SK-MEL-5 (cell line): ENCODE results near the gene ADAMTS5. TPM values are rescaled to one million over a fixed set of nuclear protein-coding genes. Genes with fewer than 3 reads are reported as not detected.
A peak's percentile ranks its signal among the peaks of the same experiment; 100 is the strongest.

Experiments used
- DNase-seq: peaks from one replicate; pipeline ENCODE4 v3.0.0-alpha.2; 2016; ENCODE audit warnings: low read depth, low spot score
- in situ Hi-C: cut with HindIII; loops from 2 replicates; pipeline ENCODE4 v1.10.0; 2016; ENCODE audit warnings: low sequenced_read_pairs, high pct_unique_total_duplicates, low pct_unique_long_range_greater_than_20kb
- polyA plus RNA-seq, 2 experiments: library from polyadenylated mRNA; depleted of rRNA; stranded (reverse); fragments of >200 nt; gene quantifications; 2 replicates each; pipeline ENCODE4 v1.2.3, GENCODE V29; 2015
- total RNA-seq: library from RNA; depleted of rRNA; stranded (reverse); fragments of >200 nt; shearing (Covaris generic); gene quantifications from 2 replicates; pipeline ENCODE4 v1.2.3, GENCODE V29; 2014; rRNA removed

Gene ADAMTS5
- 0.03 and 0.05 TPM in 2 replicates for total RNA-seq
- 0.02 and 0.16 TPM in 2 replicates for polyA plus RNA-seq (2015; cell fraction: cytosol; rRNA removed)
- polyA plus RNA-seq (2015; cell fraction: nucleus; rRNA removed) = 0.16 and 0.34 TPM in 2 replicates

GRCh38 chr21:26967062-26967913 is at the start of gene ADAMTS5:
Gene ADAMTS5, minus strand, starts transcription at chr21:26967088. Its CDS starts 697 bp downstream, at chr21:26966391.
- no peak for DNase-seq

GRCh38 chr21:27001526-27001925 is 34.6 kb upstream of the ADAMTS5 start:
- in situ Hi-C loops = no loop called here
- DNase-seq = no peak

More at GRCh38 chr21:26967062-26967913, at the start of gene ADAMTS5:
- in situ Hi-C loops = no loop called here

GRCh38 chr21:26983576-26983975 is 16.7 kb upstream of the ADAMTS5 start:
- no peak for DNase-seq
- in situ Hi-C loops = no loop called here

- DNase-seq = no peak
Measured at GRCh38 chr21:26982767-26983166, 15.9 kb upstream of the ADAMTS5 start.

GRCh38 chr21:26977746-26978145 is 10.9 kb upstream of the ADAMTS5 start:
- no peak for DNase-seq
- in situ Hi-C loops = no loop called here

More at GRCh38 chr21:26982767-26983166, 15.9 kb upstream of the ADAMTS5 start:
- in situ Hi-C loops = no loop called here

- DNase-seq = no peak
- in situ Hi-C loops = no loop called here
Measured at GRCh38 chr21:26973226-26973625, 6.3 kb upstream of the ADAMTS5 start.

GRCh38 chr21:26972192-26972591 is 5.3 kb upstream of the ADAMTS5 start:
- in situ Hi-C loops = no loop called here
- no peak for DNase-seq

GRCh38 chr21:26969971-26970725 is 3.3 kb upstream of the ADAMTS5 start:
- DNase-seq = no peak
- in situ Hi-C loops = no loop called here

GRCh38 chr21:26966649-26967061 is 233 bp downstream of the ADAMTS5 start:
- peak; percentile 5 for DNase-seq
- in situ Hi-C loops = no loop called here

GRCh38 chr21:26965907-26966581 is 844 bp downstream of the ADAMTS5 start:
- in situ Hi-C loops = no loop called here
- DNase-seq = no peak

- in situ Hi-C loops = no loop called here
- DNase-seq = no peak
Measured at GRCh38 chr21:26965040-26965906, 1.6 kb downstream of the ADAMTS5 start.

GRCh38 chr21:26964170-26964778 is 2.6 kb downstream of the ADAMTS5 start:
- in situ Hi-C loops = no loop called here
- no peak for DNase-seq

GRCh38 chr21:26962621-26963181 is 4.2 kb downstream of the ADAMTS5 start:
- in situ Hi-C loops = no loop called here
- no peak for DNase-seq

GRCh38 chr21:26961698-26962097 is 5.2 kb downstream of the ADAMTS5 start:
- DNase-seq = peak; percentile 34
- in situ Hi-C loops = no loop called here

- in situ Hi-C loops = no loop called here
- peak; percentile 46 for DNase-seq
Measured at GRCh38 chr21:26958788-26959187, 8.1 kb downstream of the ADAMTS5 start.

GRCh38 chr21:26956813-26957212 is 10.1 kb downstream of the ADAMTS5 start:
- no peak for DNase-seq
- in situ Hi-C loops = no loop called here
